Naive thymus-derived CD4-positive, alpha-beta T cell (primary cell): ENCODE measurements around the gene TUBB4A. TPM values are rescaled to one million over a fixed set of nuclear protein-coding genes. Genes with fewer than 3 reads are reported as not detected.

Source experiments
- ATAC-seq: fragments of 150-1000 bp; cut with Tn5 transposase; 2 replicates; pipeline ENCODE4 v1.10.0; 2021; ENCODE audit warnings: mild to moderate bottlenecking, moderate library complexity
- CTCF ChIA-PET: fragments of 350-600 bp; sonication (Branson Sonifier 250); formaldehyde crosslinking; loops from one replicate; lab custom pipeline; 2021; ENCODE audit warnings: antibody characterized with exemption; lab: Charles Lee
- POLR2A ChIA-PET: fragments of 350-600 bp; sonication (Branson Sonifier 250); formaldehyde crosslinking; loops from one replicate; lab custom pipeline; 2021; ENCODE audit warnings: antibody characterized with exemption, inconsistent platforms; lab: Charles Lee
- DNase-seq, 9 donors: peaks; one replicate each; pipeline versions ENCODE4 v3.0.0 to v3.0.0-alpha.2; 2020 to 2022; ENCODE audit warnings: mixed read lengths in 1 of 9
- H3K27ac ChIP-seq: one replicate; pipeline ENCODE4 v1.7.0; 2013; ENCODE audit warnings: mild to moderate bottlenecking, low read depth, low read length, moderate library complexity
- H3K27me3 ChIP-seq, 2 donors: one replicate each; pipeline ENCODE4 v1.7.0; 2013; ENCODE audit warnings: low read length in 2 of 2, mild to moderate bottlenecking in 2 of 2, moderate library complexity in 2 of 2; ENCODE audit not compliant: control insufficient read depth in 2 of 2, insufficient read depth in 2 of 2
- H3K36me3 ChIP-seq, 3 experiments: 1 replicate in 2 of 3; 2 replicates in 1 of 3; pipeline ENCODE4 v1.7.0; 2013; ENCODE audit warnings: low read length in 3 of 3, mild to moderate bottlenecking in 3 of 3, moderate library complexity in 1 of 3; ENCODE audit not compliant: insufficient read depth in 3 of 3, control insufficient read depth in 2 of 3
- H3K4me1 ChIP-seq, 2 donors: one replicate each; pipeline ENCODE4 v1.7.0; 2013; ENCODE audit warnings: low read length in 2 of 2, mild to moderate bottlenecking in 2 of 2, moderate library complexity in 1 of 2; ENCODE audit not compliant: control insufficient read depth in 2 of 2, insufficient read depth in 2 of 2
- H3K4me3 ChIP-seq: 2 replicates; pipeline ENCODE4 v1.7.0; 2013; ENCODE audit warnings: mild to moderate bottlenecking, low read length
- H3K9me3 ChIP-seq, 3 experiments: 1 replicate in 2 of 3; 2 replicates in 1 of 3; pipeline ENCODE4 v1.7.0; 2013; ENCODE audit warnings: low read length in 3 of 3; ENCODE audit not compliant: control insufficient read depth in 2 of 3
- H3K27ac Mint-ChIP-seq, 9 donors: one replicate each; pipeline ENCODE4 v1.8.0; 2020 to 2022; ENCODE audit warnings: mixed read lengths in 9 of 9, mild to moderate bottlenecking in 8 of 9, moderate library complexity in 5 of 9, inconsistent platforms in 2 of 9
- H3K27me3 Mint-ChIP-seq, 5 donors: one replicate each; pipeline ENCODE4 v1.8.0; 2021 to 2022; ENCODE audit warnings: mixed read lengths in 5 of 5, mild to moderate bottlenecking in 1 of 5
- H3K36me3 Mint-ChIP-seq, 5 donors: one replicate each; pipeline ENCODE4 v1.8.0; 2020 to 2022; ENCODE audit warnings: mixed read lengths in 5 of 5, mild to moderate bottlenecking in 3 of 5, inconsistent platforms in 1 of 5
- H3K4me1 Mint-ChIP-seq, 7 donors: one replicate each; pipeline ENCODE4 v1.8.0; 2020 to 2022; ENCODE audit warnings: mixed read lengths in 7 of 7, mild to moderate bottlenecking in 3 of 7, inconsistent platforms in 1 of 7
- H3K4me3 Mint-ChIP-seq, 10 donors: one replicate each; pipeline ENCODE4 v1.8.0; 2020 to 2022; ENCODE audit warnings: mild to moderate bottlenecking in 10 of 10, mixed read lengths in 10 of 10, moderate library complexity in 6 of 10, inconsistent platforms in 2 of 10
- H3K9me3 Mint-ChIP-seq, 11 donors: one replicate each; pipeline ENCODE4 v1.8.0; 2020 to 2022; ENCODE audit warnings: mixed read lengths in 11 of 11, mild to moderate bottlenecking in 4 of 11, inconsistent platforms in 1 of 11, moderate library complexity in 1 of 11
- intact Hi-C, 2 donors: fragments of 100-400 bp; cut with micrococcal nuclease; formaldehyde crosslinking; loops; one replicate each; pipeline ENCODE4 v1.15.1; 2023
- polyA plus RNA-seq, 2 donors: library from polyadenylated mRNA; unstranded; fragments of 300-500 nt; fragmentation: Illumina TruSeq; gene quantifications; one replicate each; pipeline ENCODE4 v1.2.3, GENCODE V29; 2021
- total RNA-seq, 6 experiments: library from RNA in 5 of 6; stranded (reverse) in 5 of 6; gene quantifications; 1 replicate in 5 of 6; 2 replicates in 1 of 6; pipeline ENCODE4 v1.2.3 and lab custom pipeline; 2021 to 2026

Gene TUBB4A
- total and polyA plus RNA-seq, 7 experiments from 2014 or later, result 1.5 to 7.6 (median 2.6) TPM

GRCh38 chr19:6535558-6536137, 33.5 kb upstream of the TUBB4A start:
- Mint-ChIP-seq H3K27ac (peak overlapping the region in 5 of 9 donors; percentile 10 to 81 (median 57)), H3K4me3 (peak overlapping the region in 2 of 10 donors; percentile 30 to 60), H3K36me3 (peaks cover 0 to 10% (median 0%) of the 10 kb centered on the region in 5 donors), H3K4me1 (peaks cover 32 to 42% (median 40%) of the 10 kb centered on the region in 7 donors), H3K27me3 (peaks cover 23 to 28% (median 26%) of the 10 kb centered on the region in 5 donors), H3K9me3 (peaks cover 0 to 7% (median 0%) of the 10 kb centered on the region in 11 donors)
- Histone ChIP-seq H3K27me3 (peaks cover 0 to 16% of the 10 kb centered on the region in 2 donors), H3K4me1 (peaks cover 34 to 44% of the 10 kb centered on the region in 2 donors), H3K36me3 (no peaks in the 10 kb centered on the region), H3K27ac (no peak overlapping the region), H3K9me3 (no peaks in the 10 kb centered on the region), H3K4me3 (no peak overlapping the region)
- CTCF ChIA-PET, result interaction anchor here (0.6 kb wide), 1 partner anchor 786 kb away, joined by 3 read pairs; no protein-coding TSS in a partner anchor
- no peak for ATAC-seq
- POLR2A ChIA-PET, result interaction anchor here (0.8 kb wide), 1 partner anchor 37 kb away, joined by 4 read pairs; no protein-coding TSS in a partner anchor
- no peak for DNase-seq
- intact Hi-C loops, result no loop called here

DNA sequence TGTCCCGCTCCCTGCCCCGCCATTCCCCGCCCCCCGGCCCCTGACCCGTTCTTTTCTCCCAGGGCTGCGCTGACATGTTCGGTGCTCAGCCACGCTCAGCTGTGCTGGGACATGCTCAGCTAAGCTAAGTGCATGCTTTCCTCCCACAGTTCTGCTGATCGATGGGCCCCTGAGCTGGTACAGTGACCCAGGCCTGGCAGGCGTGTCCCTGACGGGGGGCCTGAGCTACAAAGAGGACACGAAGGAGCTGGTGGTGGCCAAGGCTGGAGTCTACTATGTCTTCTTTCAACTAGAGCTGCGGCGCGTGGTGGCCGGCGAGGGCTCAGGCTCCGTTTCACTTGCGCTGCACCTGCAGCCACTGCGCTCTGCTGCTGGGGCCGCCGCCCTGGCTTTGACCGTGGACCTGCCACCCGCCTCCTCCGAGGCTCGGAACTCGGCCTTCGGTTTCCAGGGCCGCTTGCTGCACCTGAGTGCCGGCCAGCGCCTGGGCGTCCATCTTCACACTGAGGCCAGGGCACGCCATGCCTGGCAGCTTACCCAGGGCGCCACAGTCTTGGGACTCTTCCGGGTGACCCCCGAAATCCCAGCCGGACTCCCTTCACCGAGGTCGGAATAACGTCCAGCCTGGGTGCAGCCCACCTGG, 32.5 kb upstream of the TUBB4A start:
- Mint-ChIP-seq H3K4me3 (peak overlapping the region in 2 of 10 donors; percentile 53 to 59), H3K27ac (peak overlapping the region in 1 of 9 donors; percentile 18), H3K9me3 (peaks cover 0 to 7% (median 0%) of the 10 kb centered on the region in 11 donors), H3K36me3 (peaks cover 0 to 10% (median 0%) of the 10 kb centered on the region in 5 donors), H3K27me3 (peaks cover 27 to 37% (median 28%) of the 10 kb centered on the region in 5 donors), H3K4me1 (peaks cover 43 to 53% (median 50%) of the 10 kb centered on the region in 7 donors)
- H3K9me3 ChIP-seq, result no peaks in the 10 kb centered on the region
- ChIA-PET CTCF (no interaction called here), POLR2A (no interaction called here)
- H3K4me1 ChIP-seq, result peaks cover 34 to 53% of the 10 kb centered on the region in 2 donors
- intact Hi-C loops, result loop anchor here (5.0 kb wide), 4 partner anchors 53 to 328 kb away; partner anchors contain the start of genes CD70 (in 1 of the 2), GPR108 (in 1 of the 2) and TRIP10 (in 1 of the 2)
- H3K4me3 ChIP-seq, result no peak overlapping the region
- DNase-seq (no peak), ATAC-seq (no peak)
- H3K36me3 ChIP-seq, result no peaks in the 10 kb centered on the region
- peaks cover 0 to 16% of the 10 kb centered on the region in 2 donors for H3K27me3 ChIP-seq
- H3K27ac ChIP-seq, result no peak overlapping the region

GRCh38 chr19:6533746-6534418, 31.8 kb upstream of the TUBB4A start:
- Histone ChIP-seq H3K9me3 (no peaks in the 10 kb centered on the region), H3K4me1 (peaks cover 34 to 53% of the 10 kb centered on the region in 2 donors), H3K27me3 (peaks cover 0 to 16% of the 10 kb centered on the region in 2 donors), H3K36me3 (no peaks in the 10 kb centered on the region), H3K4me3 (no peak overlapping the region), H3K27ac (no peak overlapping the region)
- ChIA-PET CTCF (no interaction called here), POLR2A (no interaction called here)
- peaks cover 27 to 42% (median 28%) of the 10 kb centered on the region in 5 donors for H3K27me3 Mint-ChIP-seq
- H3K9me3 Mint-ChIP-seq, result peaks cover 0 to 7% (median 0%) of the 10 kb centered on the region in 11 donors
- H3K36me3 Mint-ChIP-seq, result peaks cover 0 to 10% (median 0%) of the 10 kb centered on the region in 5 donors
- H3K27ac Mint-ChIP-seq, result peak overlapping the region in 1 of 9 donors; percentile 54
- intact Hi-C loops, result loop anchor here (5.0 kb wide), 4 partner anchors 53 to 328 kb away; partner anchors contain the start of genes CD70 (in 1 of the 2), GPR108 (in 1 of the 2) and TRIP10 (in 1 of the 2)
- ATAC-seq, result no peak
- peak overlapping the region in 2 of 10 donors; percentile 28 to 53 for H3K4me3 Mint-ChIP-seq
- H3K4me1 Mint-ChIP-seq, result peaks cover 47 to 58% (median 55%) of the 10 kb centered on the region in 7 donors
- no peak for DNase-seq

GRCh38 chr19:6533000-6533328, 30.9 kb upstream of the TUBB4A start:
- Mint-ChIP-seq H3K27me3 (peaks cover 27 to 42% (median 28%) of the 10 kb centered on the region in 5 donors), H3K4me3 (peak overlapping the region; percentile 4 to 87 (median 78)), H3K27ac (peak overlapping the region in 1 of 9 donors; percentile 24), H3K9me3 (peaks cover 0 to 7% (median 0%) of the 10 kb centered on the region in 11 donors), H3K36me3 (peaks cover 0 to 10% (median 0%) of the 10 kb centered on the region in 5 donors), H3K4me1 (peaks cover 47 to 59% (median 55%) of the 10 kb centered on the region in 7 donors)
- no peak for DNase-seq
- POLR2A ChIA-PET, result interaction anchor here (0.5 kb wide), 1 partner anchor 41 kb away, joined by 3 read pairs; no protein-coding TSS in a partner anchor
- Histone ChIP-seq H3K27ac (no peak overlapping the region), H3K27me3 (peaks cover 0 to 16% of the 10 kb centered on the region in 2 donors), H3K4me3 (no peak overlapping the region), H3K4me1 (peaks cover 34 to 51% of the 10 kb centered on the region in 2 donors), H3K9me3 (no peaks in the 10 kb centered on the region), H3K36me3 (no peaks in the 10 kb centered on the region)
- ATAC-seq, result no peak
- CTCF ChIA-PET, result no interaction called here
- intact Hi-C loops, result loop anchor here (5.0 kb wide), 4 partner anchors 54 to 329 kb away; partner anchors contain the start of genes CD70 (in 1 of the 2), GPR108 (in 1 of the 2) and TRIP10 (in 1 of the 2)

DNA sequence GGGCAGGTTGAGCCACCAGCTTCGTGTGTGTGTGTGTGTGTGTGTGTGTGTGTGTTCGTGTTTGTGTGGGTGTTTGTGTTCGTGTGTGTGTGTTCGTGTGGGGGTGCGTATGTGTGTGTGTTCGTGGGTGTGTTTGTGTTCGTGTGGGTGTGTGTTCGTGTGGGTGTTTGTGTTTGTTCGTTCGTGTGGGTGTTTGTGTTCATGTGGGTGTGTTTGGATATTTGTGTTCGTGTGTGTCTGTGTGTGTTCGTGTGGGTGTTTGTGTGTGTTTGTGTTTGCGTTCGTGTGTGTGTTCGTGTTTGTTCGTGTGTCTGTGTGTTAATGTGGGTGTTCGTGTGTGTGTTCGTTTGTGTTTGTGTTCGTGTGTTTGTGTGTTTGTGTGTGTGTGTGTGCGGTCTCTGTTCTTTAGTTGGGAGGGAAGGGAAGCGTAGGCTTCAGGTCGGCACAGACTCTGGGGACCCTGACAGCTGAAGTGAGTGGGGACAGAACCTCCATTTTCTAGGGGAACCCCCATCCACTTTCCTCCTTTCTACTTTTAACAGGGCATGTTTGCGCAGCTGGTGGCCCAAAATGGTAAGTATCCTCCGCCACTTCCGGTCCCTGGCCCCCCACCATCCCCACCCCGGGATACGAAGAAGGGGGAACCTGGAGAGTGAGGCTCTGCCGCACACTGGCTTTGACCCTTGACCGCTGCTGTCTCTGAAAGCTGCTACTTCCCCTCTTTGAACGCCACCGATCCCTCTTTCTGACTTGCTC, 30.3 kb upstream of the TUBB4A start:
- Histone ChIP-seq H3K4me3 (peak overlapping the region; percentile 36), H3K4me1 (peaks cover 34 to 46% of the 10 kb centered on the region in 2 donors)
- H3K36me3 Mint-ChIP-seq, result peaks cover 0 to 10% (median 0%) of the 10 kb centered on the region in 5 donors

More for the DNA sequence above, 30.3 kb upstream of the TUBB4A start:
- DNase-seq (no peak), ATAC-seq (no peak)
- ChIA-PET POLR2A (interaction anchor here (0.5 kb wide), 1 partner anchor 40 kb away, joined by 3 read pairs; no protein-coding TSS in a partner anchor), CTCF (no interaction called here)
- Mint-ChIP-seq H3K27me3 (peaks cover 27 to 46% (median 28%) of the 10 kb centered on the region in 5 donors), H3K4me1 (peaks cover 47 to 59% (median 55%) of the 10 kb centered on the region in 7 donors), H3K27ac (peak overlapping the region in 3 of 9 donors; percentile 48 to 66 (median 49)), H3K4me3 (peak overlapping the region; percentile 50 to 93 (median 82)), H3K9me3 (peaks cover 0 to 7% (median 0%) of the 10 kb centered on the region in 11 donors)
- intact Hi-C loops, result loop anchor here (5.0 kb wide), 4 partner anchors 55 to 330 kb away; partner anchors contain the start of genes CD70 (in 1 of the 2), GPR108 (in 1 of the 2) and TRIP10 (in 1 of the 2)
- Histone ChIP-seq H3K9me3 (no peaks in the 10 kb centered on the region), H3K36me3 (no peaks in the 10 kb centered on the region), H3K27me3 (peaks cover 0 to 16% of the 10 kb centered on the region in 2 donors), H3K27ac (no peak overlapping the region)
